ENCODE data around the gene BCL3. TPM values are rescaled to one million over a fixed set of nuclear protein-coding genes. Genes with fewer than 3 reads are reported as not detected.
A peak's percentile ranks its signal among the peaks of the same experiment; 100 is the strongest.
"Not testable (repeated sequence)": the region's sequence is repeated elsewhere in the genome, so short reads cannot be mapped to it uniquely, and the experiment has no call there.

Gene BCL3
- polyA plus RNA-seq, 1 of the 3 experiments (the other 2 are of a cell fraction) = 19.2 TPM

GRCh38 chr19:44720945-44721344 lies 27.6 kb upstream of the BCL3 start:
- 91% methylated on average over 6 of the region's 6 CpGs for WGBS (ENCODE audit: low lambda C conversion rate)
- Histone ChIP-seq H3K79me2 (ENCODE audit: insufficient read depth) (no peaks in the 10 kb centered on the region), H3K27me3 (ENCODE audit: insufficient read depth) (no peaks in the 10 kb centered on the region), H3K9me3 (no peaks in the 10 kb centered on the region), H3K9me2 (no peaks in the 10 kb centered on the region), H3K9ac (no peak overlapping the region), H3F3A (replicated peaks; ENCODE audit: insufficient read depth) (peaks cover 4% of the 10 kb centered on the region), H3K27ac (ENCODE audit: low read depth in 2 of 2, low read length in 1 of 2) (no peak overlapping the region), H2AFZ (ENCODE audit: low read depth) (no peak overlapping the region), H3K4me3 (ENCODE audit: low read depth in 2 of 2, low read length in 1 of 2) (no peak overlapping the region), H3K4me2 (no peak overlapping the region), H3K4me1 (ENCODE audit: control insufficient read depth in 1 of 2, insufficient read depth in 2 of 2, low read depth in 1 of 2, low read length in 1 of 2) (peaks cover 0 to 20% of the 10 kb centered on the region in 2 experiments; a peak in 3 of 4 replicates), H4K20me1 (ENCODE audit: insufficient read depth) (no peaks in the 10 kb centered on the region), H3K36me3 (replicated peaks in 1 of 2; ENCODE audit: control insufficient read depth in 1 of 2, insufficient read depth in 2 of 2, low read length in 1 of 2) (no peaks in the 10 kb centered on the region)
- ChIA-PET POLR2A (interaction anchor here (1.1 to 1.5 kb wide), 2 partner anchors 37 to 55 kb away, joined by 3 read pairs; no protein-coding TSS in a partner anchor), CTCF (interaction anchor here (4.9 to 21.3 kb wide), 4 partner anchors 20 to 86 kb away, joined by 57 to 598 read pairs (median 81); partner anchors contain the start of genes BCAM and CBLC)
- TF ChIP-seq REST (IDR thresholded peaks at IDR 0.05; ENCODE audit: low read depth, low read length) (no peak), ZBTB33 (IDR thresholded peaks at IDR 0.05; ENCODE audit: borderline replicate concordance, low read depth) (no peak), SIN3A (IDR thresholded peaks at IDR 0.05; ENCODE audit: borderline replicate concordance, low read depth, low read length) (no peak), RCOR1 (IDR thresholded peaks at IDR 0.05; ENCODE audit: low read length) (no peak), MEF2A (IDR thresholded peaks at IDR 0.05; ENCODE audit: borderline replicate concordance, low read depth) (no peak), RXRA (IDR thresholded peaks at IDR 0.05; ENCODE audit: borderline replicate concordance, low read depth) (no peak), GABPA (IDR thresholded peaks at IDR 0.05; ENCODE audit: low read depth) (no peak), TCF12 (IDR thresholded peaks at IDR 0.05) (no peak), YY1 (IDR thresholded peaks at IDR 0.05; ENCODE audit: low read depth) (no peak), EP300 (IDR thresholded peaks at IDR 0.05; ENCODE audit: borderline replicate concordance in 1 of 2, low read depth in 1 of 2, low read length in 1 of 2) (no peak)
- no peak for DNase-seq

- not testable (repeated sequence) for H3K36me3 ChIP-seq (replicated peaks in 1 of 2; ENCODE audit: control insufficient read depth in 1 of 2, insufficient read depth in 2 of 2, low read length in 1 of 2); H3K27me3 ChIP-seq (ENCODE audit: insufficient read depth); H3K9ac ChIP-seq; H3K27ac ChIP-seq (ENCODE audit: low read depth in 2 of 2, low read length in 1 of 2); H3K4me3 ChIP-seq (ENCODE audit: low read depth in 2 of 2, low read length in 1 of 2); H3K9me3 ChIP-seq; H3K9me2 ChIP-seq; H4K20me1 ChIP-seq (ENCODE audit: insufficient read depth); DNase-seq; H2AFZ ChIP-seq (ENCODE audit: low read depth); H3K79me2 ChIP-seq (ENCODE audit: insufficient read depth); H3F3A ChIP-seq (replicated peaks; ENCODE audit: insufficient read depth)
- Histone ChIP-seq H3K4me2 (0 out of 2 replicates have a peak overlapping the region, but pooled peaks have one; percentile 19), H3K4me1 (ENCODE audit: control insufficient read depth in 1 of 2, insufficient read depth in 2 of 2, low read depth in 1 of 2, low read length in 1 of 2) (peaks cover 0 to 20% of the 10 kb centered on the region in 2 experiments; a peak in 3 of 4 replicates)
- CTCF ChIA-PET = interaction anchor here (1.2 to 21.3 kb wide), 7 partner anchors 20 to 150 kb away, joined by 9 to 598 read pairs (median 70); partner anchors contain the start of genes BCAM and CBLC
- POLR2A ChIA-PET = interaction anchor here (1.1 to 1.5 kb wide), 2 partner anchors 36 to 55 kb away, joined by 3 read pairs; no protein-coding TSS in a partner anchor
- WGBS (ENCODE audit: low lambda C conversion rate) = 82% methylated on average over 5 of the region's 5 CpGs
Measured at GRCh38 chr19:44721369-44721768, 27.1 kb upstream of the BCL3 start.

Measured in SK-N-SH (cell line).